ENCODE measurements around the gene PPP2R5A.
A peak's percentile ranks its signal among the peaks of the same experiment; 100 is the strongest.

The PPP2R5A gene

DNA sequence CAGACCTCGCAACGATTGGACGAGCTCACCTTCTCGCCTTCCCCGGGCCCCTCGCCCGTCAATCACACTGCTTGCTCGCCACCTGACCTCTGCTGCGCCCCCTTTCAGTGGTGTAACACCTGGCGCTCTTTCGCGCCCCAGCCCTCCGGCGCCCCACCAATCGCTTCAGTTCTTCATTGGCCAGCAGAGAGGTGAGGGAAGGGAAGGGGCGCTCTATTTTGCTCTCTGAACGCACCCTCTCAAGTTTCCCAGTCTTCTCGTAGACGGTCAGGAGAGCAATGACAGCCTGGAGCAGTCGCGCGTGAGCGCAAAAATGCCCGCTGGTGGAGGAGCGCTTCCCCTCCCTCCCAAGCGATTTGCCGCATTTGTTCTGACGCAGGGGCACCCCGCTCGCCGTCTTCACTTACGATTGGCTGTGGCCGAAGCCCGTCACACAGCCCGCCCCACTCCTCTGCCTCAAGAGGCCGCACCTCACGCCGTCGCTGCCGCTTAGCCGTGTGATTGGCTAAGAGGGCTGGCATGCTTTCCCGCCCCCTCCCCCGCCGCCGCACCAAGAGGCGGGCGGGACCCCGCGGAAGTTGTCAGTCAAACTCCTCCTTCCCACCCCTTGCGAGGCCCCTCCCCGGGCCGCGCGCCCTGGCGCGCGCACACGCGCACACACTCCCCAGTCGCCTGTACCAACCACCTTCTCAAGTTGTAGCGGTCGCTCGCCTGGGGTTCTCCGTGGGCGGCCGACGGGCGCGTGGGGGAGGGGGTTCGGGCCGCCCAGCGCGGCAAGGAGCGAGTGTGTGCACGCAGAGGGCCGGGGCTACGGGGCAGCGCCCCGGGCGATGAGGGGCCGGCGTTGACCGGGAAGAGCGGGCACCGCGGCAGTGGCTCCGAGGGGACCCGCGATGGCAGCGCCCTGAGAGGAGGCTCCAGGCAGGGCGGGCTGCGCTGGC lies at the start of gene PPP2R5A:
TSS of gene PPP2R5A (plus strand) at position 667 of the 941 bp plus-strand sequence. CDS start 701 bp downstream, outside the sequence.
- DNase-seq, result peak; percentile 100

DNA sequence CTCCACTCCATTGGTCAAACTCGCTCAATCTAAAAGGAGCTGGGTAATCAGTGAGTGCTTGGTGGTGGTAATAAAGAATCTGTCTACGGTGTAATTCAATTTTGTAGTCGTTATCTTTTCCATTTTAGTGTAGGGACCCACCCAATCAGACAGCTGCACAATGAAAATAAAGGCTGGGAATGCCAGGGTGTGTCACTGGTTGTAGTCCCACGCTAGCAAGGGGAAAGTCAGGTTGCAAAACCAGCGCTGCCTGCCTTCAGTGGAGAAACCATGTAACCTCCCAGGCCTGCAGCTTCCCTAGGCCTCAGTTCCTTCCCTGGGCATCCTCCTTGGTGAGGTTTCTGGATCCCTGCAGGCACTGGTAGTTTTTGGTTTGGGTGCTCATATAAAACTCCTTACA lies 49.4 kb upstream of the PPP2R5A start:
- no peak for DNase-seq

DNA sequence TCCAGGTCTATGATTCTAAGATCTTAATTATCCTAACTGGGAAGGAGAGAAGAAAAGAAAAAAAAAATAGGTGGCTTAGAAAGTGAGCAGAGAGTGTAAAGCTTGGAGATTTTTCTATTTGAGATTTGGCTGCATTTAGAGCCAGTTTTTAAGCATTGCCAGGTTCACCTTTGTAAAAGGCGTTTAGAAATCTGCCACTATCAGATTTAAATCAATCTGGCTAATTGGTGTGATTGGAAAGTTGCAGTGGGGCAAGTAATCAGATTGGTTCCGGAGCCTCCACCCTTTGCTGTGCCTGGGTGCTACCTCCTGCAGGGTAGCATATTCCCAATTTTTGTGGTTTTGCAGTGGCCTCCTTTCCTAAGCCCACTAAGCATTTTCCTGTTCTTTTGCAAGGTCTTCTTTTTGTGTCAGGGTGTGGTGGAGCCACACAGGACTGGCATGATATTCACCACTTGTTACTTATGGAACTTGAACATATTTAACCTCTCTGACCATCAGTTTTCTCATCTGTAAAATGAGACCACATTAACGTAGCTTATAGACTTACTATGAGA lies 48.5 kb upstream of the PPP2R5A start:
- no peak for DNase-seq

DNA sequence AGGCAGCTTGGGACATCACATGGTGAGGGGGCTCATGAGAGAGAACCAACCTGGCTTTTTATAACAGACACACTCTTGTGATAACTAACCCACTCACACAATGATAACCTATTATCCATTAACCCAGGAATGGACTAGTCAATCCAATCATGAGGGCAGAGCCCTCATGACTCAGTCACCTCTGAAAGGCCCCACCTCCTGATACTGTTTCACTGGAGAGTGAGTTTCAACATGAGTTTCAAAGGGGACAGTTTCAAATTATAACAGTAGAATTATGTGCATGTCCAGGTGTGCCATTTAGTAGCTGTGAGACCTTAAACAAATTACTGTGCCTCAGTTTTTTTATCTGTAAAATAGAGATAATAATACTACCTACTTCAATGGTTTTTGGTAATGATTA lies 47.6 kb upstream of the PPP2R5A start:
- DNase-seq, result no peak

DNA sequence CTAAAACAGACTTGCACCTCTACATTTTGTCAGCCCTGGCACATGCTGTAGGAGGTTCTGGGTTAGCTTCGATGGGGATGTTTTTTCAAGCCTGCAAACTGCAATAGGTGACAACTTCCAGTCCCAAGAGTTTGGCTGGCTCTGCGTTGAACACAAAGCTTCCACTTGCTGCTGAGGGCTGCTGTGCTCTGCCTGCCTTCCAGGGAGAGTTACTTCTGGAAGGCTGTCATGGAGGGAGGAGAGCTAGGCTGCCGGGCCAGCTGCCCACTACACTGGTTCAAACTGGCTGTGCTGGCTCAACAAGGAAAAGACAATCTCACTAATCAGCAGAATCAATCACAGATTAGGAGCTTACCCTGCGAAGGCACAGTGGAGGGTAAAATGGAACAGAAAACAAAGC lies 46.7 kb upstream of the PPP2R5A start:
- peak; percentile 60 for DNase-seq

DNA sequence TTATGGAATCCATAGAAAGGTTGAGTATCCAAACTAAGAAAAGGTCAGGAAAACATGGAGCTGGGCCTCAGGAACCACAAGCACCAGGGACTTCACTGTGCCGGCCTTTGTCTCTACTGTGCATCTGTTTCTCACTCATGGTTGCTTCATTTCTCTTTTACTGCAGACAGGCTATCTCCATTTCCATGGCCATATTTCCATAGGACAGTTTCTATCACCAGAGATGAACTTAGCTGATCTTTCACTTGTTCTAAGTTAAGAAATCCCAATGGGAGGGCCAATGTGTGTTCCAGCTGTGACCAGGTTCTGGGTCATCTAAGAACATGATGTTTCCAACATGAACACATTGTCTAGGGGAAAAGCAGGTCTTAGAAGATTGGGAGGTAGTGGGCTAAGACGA lies 43.7 kb upstream of the PPP2R5A start:
- DNase-seq, result no peak

DNA sequence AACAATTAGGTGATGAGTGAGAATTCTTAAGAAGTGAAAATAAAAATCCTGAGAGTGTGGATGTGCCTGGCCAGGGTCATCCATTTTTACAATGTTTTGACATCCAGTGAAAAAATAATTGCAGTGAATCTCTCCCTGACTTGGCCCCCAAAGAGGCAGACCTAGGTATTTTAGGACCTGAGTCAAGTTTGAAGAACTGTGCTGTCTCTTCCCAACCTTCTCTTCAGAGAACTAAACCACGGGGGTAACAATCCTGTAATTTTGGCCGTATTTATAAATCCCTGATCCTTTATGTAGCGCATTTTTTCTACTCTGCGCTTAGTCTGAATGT lies 43.3 kb upstream of the PPP2R5A start:
- no peak for DNase-seq

DNA sequence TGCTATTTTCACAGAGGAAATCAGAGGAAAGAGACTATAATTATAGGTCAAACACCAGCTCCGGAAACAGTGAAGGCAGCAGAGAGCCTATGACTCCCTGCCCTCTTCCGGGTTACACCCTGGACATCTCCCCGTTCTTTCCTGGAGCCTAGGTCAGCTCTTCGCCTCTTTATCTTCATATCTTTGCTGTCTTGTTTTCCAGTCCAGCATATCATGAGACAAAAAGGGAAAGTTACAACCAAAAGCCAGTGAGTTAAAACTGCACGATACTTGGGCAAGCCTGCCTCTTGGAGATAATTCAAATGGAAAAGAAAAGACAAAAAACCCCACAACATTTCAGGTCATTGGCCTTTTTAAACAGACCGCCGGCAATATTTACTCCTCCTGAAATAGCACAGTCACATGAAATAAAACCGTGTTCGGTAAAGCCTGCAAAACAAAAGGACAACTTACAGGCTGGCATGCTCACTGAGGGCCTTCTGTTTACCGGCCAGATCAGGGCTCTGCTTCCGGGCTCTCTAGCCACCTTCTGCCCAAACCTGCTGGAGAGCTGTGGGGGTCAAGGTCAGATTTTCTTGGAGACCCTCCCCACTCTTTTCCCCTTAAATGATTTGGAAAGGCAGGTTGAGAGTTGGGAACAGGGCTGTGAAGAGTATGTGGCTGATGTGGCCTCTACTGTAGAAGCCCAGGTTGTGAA lies 42.8 kb upstream of the PPP2R5A start:
- no peak for DNase-seq

DNA sequence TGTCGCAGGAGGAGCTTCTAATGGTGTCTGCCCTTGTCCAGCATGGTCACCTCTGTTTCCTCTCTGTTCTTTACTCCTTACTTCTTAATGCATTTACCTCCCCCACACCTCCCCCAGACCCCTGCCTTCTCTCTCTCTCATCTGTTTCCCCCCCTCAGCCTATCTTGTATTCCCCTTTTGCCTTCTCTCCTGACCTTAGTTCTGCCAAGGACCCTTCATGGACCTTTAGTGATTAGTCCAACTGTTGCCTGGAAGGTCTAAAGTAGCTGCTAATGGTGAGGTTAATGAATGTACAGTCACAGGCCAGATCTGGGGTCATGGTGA lies 42.3 kb upstream of the PPP2R5A start:
- no peak for DNase-seq

DNA sequence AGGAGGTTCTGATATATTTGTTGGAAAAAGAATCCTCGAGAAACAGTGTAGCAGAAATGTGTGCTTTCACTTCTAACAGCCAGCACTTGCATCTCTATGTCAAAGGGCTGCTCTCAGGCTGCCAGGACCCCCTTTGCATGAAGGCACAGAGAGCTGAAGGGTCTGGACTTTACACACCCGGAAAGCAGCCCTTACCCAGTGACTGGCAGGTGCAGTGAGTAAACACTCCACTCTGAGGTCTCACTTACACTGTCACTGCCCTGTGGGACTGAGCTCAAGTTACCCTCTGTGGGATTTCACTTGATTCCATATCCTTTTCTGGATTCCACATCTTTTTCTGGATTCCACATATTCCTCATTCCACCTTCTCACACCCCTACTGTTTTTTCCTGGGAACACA lies 40.8 kb upstream of the PPP2R5A start:
- no peak for DNase-seq

DNA sequence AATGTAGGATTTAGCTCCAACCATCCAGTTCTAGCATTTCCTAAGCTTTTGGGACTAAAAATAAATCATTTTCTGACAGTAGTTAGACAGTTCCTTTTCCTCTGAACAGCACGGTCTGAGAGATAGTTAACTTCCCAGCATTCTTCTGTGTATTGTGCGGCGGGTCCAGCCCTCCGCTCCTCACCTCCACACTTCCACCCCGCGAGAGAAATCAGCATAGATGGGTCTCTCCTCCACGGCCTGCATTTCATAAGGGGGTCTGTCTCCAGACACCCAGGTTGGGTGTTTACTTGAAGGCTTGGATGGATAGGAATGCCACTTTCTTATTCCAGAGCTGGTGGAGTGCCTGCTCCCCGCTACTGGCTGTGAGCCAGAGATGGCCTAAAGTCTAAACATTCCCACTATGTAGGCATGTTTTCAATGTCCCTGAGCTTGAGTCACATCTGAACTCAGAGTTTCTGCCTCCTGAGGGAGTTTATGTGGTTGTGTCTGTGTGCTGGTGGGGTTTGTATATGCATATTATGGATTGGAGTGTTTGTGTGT lies 38.0 kb upstream of the PPP2R5A start:
- no peak for DNase-seq

DNA sequence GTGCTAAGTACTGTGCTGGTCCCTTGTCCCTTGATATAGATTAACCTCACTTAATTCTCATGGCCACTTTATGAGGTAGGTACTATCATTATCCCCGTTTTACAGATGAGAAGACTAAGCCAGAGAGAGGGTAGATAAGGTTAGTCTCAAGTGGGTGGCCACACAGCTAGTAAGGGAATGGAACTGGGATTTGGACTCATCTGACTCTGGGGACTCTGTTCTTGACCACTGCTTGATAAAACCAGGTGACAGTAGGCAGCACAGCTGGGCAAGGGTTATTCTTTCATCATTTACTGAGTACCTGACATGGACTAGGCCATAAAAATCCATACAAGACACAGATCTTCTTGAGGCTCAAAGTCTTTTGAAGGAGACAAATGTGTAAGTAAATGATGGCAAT lies 37.2 kb upstream of the PPP2R5A start:
- no peak for DNase-seq

DNA sequence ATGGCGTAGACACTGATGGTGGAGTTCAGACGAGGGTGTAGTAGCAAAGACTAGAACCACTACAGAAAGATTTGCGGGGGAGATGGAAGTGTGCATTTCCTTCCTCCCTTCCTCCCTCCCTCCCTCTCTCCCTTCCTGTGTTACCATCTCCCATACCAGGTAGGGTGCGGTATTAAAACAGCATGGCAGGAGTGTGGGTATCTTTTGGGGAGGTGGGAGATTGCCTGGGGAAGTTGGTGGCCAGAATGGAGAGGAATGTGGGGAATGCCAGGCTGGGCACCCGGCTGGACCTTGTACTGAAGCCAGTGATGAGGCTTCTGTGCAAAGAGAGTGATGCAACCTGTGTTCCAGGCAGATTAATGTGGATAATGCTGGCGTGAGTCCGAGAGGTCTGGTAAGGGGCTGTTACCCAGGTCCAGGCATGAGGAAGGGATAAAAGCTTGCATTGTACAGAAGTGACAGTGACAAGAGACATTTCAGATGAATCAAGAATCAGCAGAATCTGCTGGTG lies 30.3 kb upstream of the PPP2R5A start:
- peak; percentile 32 for DNase-seq

DNA sequence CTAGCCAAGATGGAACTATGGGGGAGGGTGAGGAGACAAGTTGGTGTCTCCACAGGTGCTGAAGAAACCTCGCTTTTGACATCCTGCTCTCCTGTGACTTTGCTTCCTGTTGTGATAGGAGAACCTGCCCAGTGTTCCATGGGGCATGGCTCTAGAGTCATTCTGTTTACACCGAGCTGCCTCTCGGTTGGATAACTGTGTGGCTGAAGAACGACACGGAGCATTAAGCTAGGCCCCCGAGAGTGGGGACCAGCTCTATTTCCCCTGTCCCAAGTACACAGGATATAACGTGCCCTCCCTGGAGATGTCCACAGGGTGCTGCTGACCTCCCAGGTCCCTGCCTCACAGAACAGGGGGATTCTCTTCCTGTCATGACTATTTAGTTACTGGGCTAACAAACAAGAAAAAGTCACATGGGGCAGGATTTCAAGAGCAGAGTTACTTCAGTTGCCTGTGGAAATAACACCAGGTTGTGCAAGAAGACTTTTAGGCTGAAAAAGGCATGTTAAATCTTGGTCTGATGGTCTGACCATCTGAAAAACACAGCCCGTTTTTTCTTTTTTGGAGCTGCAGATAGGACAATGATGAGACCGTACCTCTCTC lies 29.4 kb upstream of the PPP2R5A start:
- peak; percentile 19 for DNase-seq

DNA sequence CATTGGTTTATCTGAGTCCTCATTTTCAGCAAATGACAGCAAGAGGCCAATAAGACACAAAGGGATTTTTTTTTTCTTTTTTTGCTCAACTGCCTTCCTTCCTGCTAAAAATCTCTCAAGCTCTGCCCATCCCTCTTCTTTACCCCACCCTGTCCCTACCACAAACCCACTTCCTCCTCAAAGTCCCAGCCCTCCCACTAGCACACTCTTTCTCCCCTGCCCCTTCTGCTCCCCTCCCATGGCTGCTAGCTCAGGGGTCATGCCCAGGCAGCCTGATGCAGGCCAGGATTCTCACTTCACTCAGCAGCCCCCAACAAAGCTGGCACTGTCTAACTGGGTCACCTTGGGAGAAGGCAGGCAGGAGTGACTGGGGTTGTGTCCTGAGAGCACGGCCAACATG lies 28.8 kb upstream of the PPP2R5A start:
- peak; percentile 14 for DNase-seq

DNA sequence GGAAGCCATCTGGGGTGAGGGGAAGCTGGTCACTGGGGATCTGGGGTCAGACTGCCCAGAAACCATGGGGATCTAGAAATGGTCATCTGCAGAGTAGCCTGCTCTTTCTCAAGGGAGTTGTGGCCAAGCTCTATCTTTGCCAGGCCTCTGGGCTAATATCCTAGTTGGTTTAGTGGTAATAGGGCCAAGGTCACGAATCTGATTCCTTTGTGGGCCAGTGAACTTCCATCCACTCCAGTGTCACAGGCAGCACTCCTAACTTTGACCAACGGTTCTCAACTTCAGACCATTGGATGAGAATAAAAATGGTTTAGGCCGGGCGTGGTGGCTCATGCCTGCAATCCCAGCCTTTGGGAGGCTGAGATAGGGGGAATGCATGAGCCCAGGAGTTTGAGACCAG lies 28.1 kb upstream of the PPP2R5A start:
- no peak for DNase-seq

DNA sequence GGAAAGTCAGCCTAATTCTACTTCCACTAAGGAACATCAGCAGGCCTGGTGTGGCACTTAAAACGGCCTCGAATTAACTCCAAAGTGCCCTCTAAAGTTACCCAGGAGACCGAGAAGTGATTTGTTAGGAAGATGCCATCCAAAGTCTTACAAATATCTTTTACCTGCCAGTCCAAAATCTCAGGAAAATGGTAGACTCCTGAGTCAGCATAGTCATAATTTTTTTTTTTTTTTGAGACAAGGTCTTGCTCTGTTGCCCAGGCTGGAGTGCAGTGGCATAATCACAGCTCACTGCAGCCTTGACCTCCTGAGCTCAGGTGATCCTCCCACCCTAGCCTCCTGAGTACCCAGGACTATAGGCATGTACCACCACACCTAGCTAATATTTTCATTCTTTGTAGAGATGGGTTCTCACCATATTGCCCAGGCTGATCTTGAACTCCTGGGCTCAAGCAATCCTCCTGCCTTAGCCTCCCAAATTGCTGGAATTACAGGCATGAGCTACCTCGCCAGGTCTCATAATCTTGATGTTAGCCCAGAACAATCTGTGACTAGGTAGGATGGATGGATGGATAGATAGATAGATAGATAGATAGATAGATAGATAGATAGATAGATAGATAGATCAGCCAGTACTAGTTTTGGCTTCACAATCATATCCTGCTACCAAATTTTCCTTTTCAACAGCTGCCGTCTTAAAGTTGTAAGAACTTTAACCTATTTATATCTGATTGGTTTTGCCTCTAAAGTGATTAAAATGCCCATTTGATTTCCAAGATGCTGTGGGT lies 25.3 kb upstream of the PPP2R5A start:
- DNase-seq, result no peak

DNA sequence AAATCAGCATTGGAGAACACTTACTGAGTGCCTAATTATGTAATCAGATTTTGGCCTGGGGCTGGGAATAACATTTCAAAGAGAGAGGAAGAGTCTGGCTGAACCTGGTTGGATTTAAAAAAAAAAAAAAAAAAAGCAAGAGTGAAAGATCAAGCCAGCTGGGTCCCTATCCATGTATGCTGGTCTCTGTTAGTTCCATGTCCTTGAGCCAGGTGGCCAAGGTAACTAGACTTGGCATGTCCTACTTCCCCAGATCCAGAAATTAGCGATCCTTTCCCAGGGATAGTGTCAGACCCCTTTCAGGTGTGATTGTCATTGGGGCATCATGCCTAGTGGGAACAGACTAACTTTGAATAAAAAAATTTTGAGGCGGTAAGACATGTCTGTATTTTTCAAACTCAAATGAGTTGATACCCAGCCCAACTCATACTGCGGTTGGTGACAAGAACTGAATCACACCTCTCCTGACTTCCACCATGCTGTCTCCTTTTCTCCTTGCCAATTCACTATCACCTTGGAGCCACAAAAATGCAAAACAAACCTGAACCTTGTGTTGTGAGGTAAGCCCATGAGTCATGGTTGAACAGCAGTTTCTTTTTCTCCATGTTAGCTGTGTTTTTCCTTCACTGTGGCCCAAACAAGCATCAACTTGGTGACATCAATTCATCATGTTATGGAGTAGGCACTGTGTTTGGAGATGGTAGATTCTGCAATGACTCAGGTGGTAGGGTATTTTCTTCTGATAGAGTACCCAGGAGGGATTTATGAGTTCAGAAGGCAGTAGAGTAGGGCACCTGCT lies 24.5 kb upstream of the PPP2R5A start:
- DNase-seq, result peak; percentile 70

DNA sequence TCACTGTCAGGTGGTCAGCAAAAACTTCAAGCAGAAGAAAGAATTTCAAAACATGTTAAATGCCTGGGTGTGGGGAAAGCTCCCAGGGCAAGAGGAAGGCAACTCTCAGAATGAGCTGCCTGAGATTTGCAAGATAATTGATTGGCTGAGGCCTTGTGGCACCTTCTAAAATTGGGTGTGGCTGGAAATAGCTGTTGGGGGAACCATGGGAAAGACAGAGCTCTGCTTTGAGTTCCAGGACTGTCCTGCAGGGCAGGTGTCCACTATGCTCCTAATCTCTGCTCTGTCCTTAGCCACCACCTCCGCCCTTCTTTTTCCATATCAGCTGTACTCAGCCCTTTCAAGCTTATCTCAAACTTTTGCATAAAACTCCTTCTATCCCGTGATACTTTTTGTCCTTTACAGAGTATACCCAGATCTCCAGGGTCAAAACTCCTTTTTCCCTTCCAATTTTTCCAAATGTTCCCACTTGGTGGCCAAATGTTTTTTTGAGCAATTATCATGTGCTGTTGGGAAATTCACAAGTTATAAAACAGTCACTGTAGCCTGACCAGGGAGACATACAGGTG lies 23.8 kb upstream of the PPP2R5A start:
- DNase-seq, result peak; percentile 65

DNA sequence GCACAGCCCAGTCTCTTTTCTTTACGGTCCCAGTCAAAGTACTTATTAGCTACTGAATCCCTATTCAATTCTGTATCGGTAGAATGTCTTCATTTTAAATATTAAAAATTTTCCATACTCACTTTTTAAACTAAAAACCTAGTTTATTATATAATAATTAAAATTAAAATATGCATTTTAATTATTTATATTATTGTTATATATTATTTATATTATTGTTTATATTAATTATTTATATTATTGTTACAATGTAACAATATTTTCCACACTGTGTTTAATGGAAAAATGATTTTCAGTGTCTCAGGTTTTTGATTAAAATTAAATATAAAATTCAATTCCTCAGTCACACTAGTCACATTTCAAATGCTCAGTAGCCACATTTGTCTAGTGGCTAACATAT lies 18.2 kb upstream of the PPP2R5A start:
- no peak for DNase-seq

DNA sequence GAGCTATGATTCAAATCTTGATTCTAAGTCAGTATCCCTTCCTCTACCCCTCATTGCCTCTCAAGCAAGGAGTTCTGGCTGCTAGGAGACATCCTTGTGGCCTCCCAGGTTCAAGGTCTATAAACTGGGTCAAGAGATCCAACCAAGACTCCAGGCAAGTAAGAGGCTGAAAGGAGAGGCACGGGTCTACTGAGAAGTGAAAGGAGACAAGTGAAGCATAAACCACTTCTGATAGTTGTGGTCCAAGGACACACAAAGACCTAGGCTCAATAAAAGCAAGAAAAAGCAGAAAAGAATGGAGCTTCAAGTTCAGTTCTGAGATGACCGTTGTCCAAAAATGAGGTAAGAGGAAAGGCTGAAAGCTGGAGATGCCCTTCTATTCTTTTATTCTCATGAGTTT lies 17.8 kb upstream of the PPP2R5A start:
- DNase-seq, result no peak
